ENCODE results near the gene AFDN.

The AFDN gene

GRCh38 chr6:168004023-168004422 lies 177.3 kb downstream of the AFDN start:
- no peak for DNase-seq (ENCODE audit: low read depth)

GRCh38 chr6:168004945-168005344 lies 178.2 kb downstream of the AFDN start:
- no peak for DNase-seq (ENCODE audit: low read depth)

- no peak for DNase-seq (ENCODE audit: low read depth)
Observed at GRCh38 chr6:168005796-168006195, 179.1 kb downstream of the AFDN start.

- DNase-seq (ENCODE audit: low read depth), result no peak
Observed at GRCh38 chr6:168007592-168008338, 181.1 kb downstream of the AFDN start.

- no peak for DNase-seq (ENCODE audit: low read depth)
Observed at GRCh38 chr6:168009331-168009730, 182.6 kb downstream of the AFDN start.

GRCh38 chr6:168011291-168011690 lies 184.6 kb downstream of the AFDN start:
- no peak for DNase-seq (ENCODE audit: low read depth)

- no peak for DNase-seq (ENCODE audit: low read depth)
Observed at GRCh38 chr6:168012431-168013249, 185.9 kb downstream of the AFDN start.

- DNase-seq (ENCODE audit: low read depth), result no peak
Observed at GRCh38 chr6:168013250-168013915, 186.7 kb downstream of the AFDN start.

DNA sequence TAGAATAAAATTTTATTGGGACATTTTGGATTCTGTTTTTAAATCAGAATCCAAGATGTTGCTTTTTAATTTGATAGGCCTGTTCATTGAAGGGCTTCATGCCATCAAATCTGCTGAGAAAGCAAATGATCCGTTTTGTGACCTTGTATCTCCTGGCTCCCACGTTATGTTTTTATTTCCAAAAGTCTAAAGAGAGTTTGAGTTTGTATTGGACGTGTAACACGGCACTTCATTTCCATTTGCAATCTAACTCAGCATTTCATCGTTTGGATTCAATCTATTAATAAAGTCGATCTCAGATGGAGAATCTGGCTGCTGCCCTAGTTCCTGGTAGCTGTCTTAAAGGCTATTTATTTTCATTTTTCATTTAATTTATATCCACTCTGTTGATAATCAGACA lies 187.7 kb downstream of the AFDN start:
- no peak for DNase-seq (ENCODE audit: low read depth)

- no peak for DNase-seq (ENCODE audit: low read depth)
Observed at GRCh38 chr6:168015009-168015408, 188.3 kb downstream of the AFDN start.

- no peak for DNase-seq (ENCODE audit: low read depth)
Observed at GRCh38 chr6:168015482-168016175, 188.9 kb downstream of the AFDN start.

GRCh38 chr6:168016176-168016620 lies 189.5 kb downstream of the AFDN start:
- no peak for DNase-seq (ENCODE audit: low read depth)

- no peak for DNase-seq (ENCODE audit: low read depth)
Observed at GRCh38 chr6:168016721-168017525, 190.2 kb downstream of the AFDN start.

GRCh38 chr6:168017629-168018028 lies 190.9 kb downstream of the AFDN start:
- no peak for DNase-seq (ENCODE audit: low read depth)

DNA sequence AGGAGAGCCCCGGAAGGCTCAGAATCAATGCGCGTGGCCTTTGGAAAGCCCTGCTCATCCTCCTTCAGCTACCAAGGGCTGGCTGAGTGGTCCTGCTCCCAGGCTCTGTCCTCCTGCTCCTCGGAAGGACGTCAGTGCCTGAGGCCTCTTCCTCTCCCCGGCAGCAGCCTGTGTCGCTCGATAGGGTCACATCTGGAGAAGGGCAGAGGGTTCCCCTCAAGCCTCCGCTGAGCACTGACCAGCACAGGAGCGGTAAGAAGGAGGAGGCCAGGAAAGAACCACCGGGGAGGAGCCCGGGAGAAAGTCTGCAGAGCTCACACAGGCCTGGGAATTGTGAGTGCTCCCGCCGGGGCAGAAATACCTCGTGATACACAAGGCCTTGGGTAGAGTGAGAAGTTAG lies 192.0 kb downstream of the AFDN start:
- DNase-seq (ENCODE audit: low read depth), result no peak

- no peak for DNase-seq (ENCODE audit: low read depth)
Observed at GRCh38 chr6:168020242-168020641, 193.5 kb downstream of the AFDN start.

- no peak for DNase-seq (ENCODE audit: low read depth)
Observed at GRCh38 chr6:168021581-168021980, 194.9 kb downstream of the AFDN start.
